AG04450 (cell line): ENCODE data around the gene ECE1. TPM values are rescaled to one million over a fixed set of nuclear protein-coding genes. Genes with fewer than 3 reads are reported as not detected.
"Not testable (repeated sequence)": the region's sequence is repeated elsewhere in the genome, so short reads cannot be mapped to it uniquely, and the experiment has no call there.

Experiments used
- CTCF ChIA-PET: fragments of 300-600, 350-600 bp; formaldehyde crosslinking; extraction: SDS; loops from one replicate; lab custom pipeline; 2022; ENCODE audit warnings: antibody characterized with exemption, inconsistent platforms; lab: Charles Lee
- POLR2A ChIA-PET: fragments of 350-600 bp; formaldehyde crosslinking; extraction: SDS; loops from one replicate; lab custom pipeline; 2021; ENCODE audit warnings: antibody characterized with exemption, inconsistent platforms; lab: Yijun Ruan, JAX
- DNase-seq: peaks from one replicate; pipeline ENCODE4 v3.0.0-alpha.2; 2011; ENCODE audit warnings: low read depth, low spot score
- H3K27ac ChIP-seq: one replicate; pipeline ENCODE4 v1.5.1; 2012; ENCODE audit warnings: low read depth, low read length, control low read depth
- H3K27me3 ChIP-seq: one replicate; pipeline ENCODE4 v1.6.0; 2012; ENCODE audit warnings: low read length; ENCODE audit not compliant: control insufficient read depth, insufficient read depth
- H3K4me3 ChIP-seq: 2 replicates; pipeline ENCODE4 v1.5.1; 2011; ENCODE audit warnings: mild to moderate bottlenecking, low read depth, low read length, control low read depth
- H3K9me3 ChIP-seq: 2 replicates; pipeline ENCODE4 v1.5.1; 2012; ENCODE audit warnings: low read length; ENCODE audit not compliant: control insufficient read depth, insufficient read depth
- CTCF ChIP-seq: IDR thresholded peaks from 2 replicates; pipeline ENCODE4 v1.5.1; 2011; ENCODE audit warnings: low read depth, low read length, control low read depth, inconsistent platforms
- polyA plus RNA-seq: library from polyadenylated mRNA; depleted of rRNA; stranded (reverse); fragments of >200 nt; gene quantifications from 2 replicates; pipeline ENCODE4 v1.2.3, GENCODE V29; 2011

The ECE1 gene
- polyA plus RNA-seq, 1 experiment: 161 TPM

GRCh38 chr1:21192871-21193270 is 97.4 kb downstream of the ECE1 start:
- no peak for TF ChIP-seq CTCF

DNA sequence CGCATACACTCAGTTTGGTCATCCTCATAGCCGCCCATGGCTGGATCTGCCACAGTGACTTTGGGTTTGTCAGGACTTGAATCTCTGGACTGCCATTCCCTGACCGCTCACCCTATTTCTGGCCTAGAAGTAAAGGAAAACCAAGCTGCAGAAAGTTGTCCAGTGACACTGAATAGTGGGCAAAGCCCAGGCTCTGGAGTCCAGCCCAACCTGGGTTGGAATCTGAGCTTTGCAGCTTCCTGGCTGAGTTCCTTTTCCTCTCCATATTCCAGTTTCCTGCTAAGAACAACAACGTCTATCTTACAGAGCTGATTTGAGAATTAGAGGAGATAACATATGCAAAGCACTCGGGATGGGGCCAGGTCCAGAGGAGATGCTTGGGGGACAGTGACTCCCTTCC is 98.0 kb downstream of the ECE1 start:
- no peak for DNase-seq
- Histone ChIP-seq H3K27ac (no peak overlapping the region), H3K4me3 (no peak overlapping the region), H3K9me3 (no peaks in the 10 kb centered on the region), H3K27me3 (no peaks in the 10 kb centered on the region)
- no peak for TF ChIP-seq CTCF
- ChIA-PET POLR2A (no interaction called here), CTCF (interaction anchor here (0.5 to 0.7 kb wide), 2 partner anchors 496 kb away, joined by 3 to 5 read pairs; no protein-coding TSS in a partner anchor)

More at GRCh38 chr1:21192871-21193270, 97.4 kb downstream of the ECE1 start:
- Histone ChIP-seq H3K4me3 (no peak overlapping the region), H3K27ac (no peak overlapping the region), H3K9me3 (no peaks in the 10 kb centered on the region), H3K27me3 (no peaks in the 10 kb centered on the region)
- POLR2A ChIA-PET: no interaction called here
- CTCF ChIA-PET: interaction anchor here (0.7 kb wide), 1 partner anchor 496 kb away, joined by 5 read pairs; no protein-coding TSS in a partner anchor
- DNase-seq: no peak

GRCh38 chr1:21190771-21191170 is 99.5 kb downstream of the ECE1 start:
- CTCF ChIA-PET: interaction anchor here (0.6 to 2.7 kb wide), 2 partner anchors 494 to 522 kb away, joined by 8 to 9 read pairs; no protein-coding TSS in a partner anchor
- not testable (repeated sequence) for H3K27ac ChIP-seq

DNA sequence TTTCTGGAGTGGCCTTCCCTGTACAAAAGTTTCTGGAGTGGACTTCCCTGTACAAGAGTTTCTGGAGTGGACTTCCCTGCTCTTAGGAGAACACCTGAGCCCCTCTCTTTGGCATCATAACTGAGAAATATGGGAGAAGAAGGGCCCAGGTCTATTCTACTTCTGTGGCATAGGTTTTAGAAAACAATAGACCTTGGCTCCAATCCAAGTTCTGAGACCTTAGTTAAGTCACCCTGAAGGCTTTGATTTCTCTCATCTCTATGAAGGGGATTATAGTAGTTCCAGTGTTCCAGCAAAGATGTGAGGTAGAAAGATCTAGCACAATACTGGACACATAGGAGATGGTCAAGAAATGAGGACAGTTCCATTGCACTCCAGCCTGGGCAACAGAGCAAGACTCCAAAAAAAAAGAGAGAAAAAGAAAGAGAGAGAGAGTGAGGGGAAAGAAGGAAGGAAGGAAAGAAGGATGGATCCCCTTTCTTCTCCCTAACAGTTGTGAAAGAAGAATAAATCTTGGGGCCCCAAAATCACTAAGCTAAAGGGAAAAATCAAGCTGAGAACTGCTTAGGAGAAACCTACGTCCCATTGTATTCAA is 100.3 kb downstream of the ECE1 start:
- Histone ChIP-seq H3K27ac (no peak overlapping the region), H3K27me3 (no peaks in the 10 kb centered on the region), H3K4me3 (no peak overlapping the region), H3K9me3 (no peaks in the 10 kb centered on the region)
- CTCF ChIA-PET: interaction anchor here (0.6 to 2.7 kb wide), 2 partner anchors 493 to 521 kb away, joined by 8 to 9 read pairs; no protein-coding TSS in a partner anchor
- no peak for TF ChIP-seq CTCF
- no peak for DNase-seq
- POLR2A ChIA-PET: no interaction called here

More at GRCh38 chr1:21190771-21191170, 99.5 kb downstream of the ECE1 start:
- DNase-seq, H3K9me3 ChIP-seq, H3K4me3 ChIP-seq, H3K27me3 ChIP-seq: not testable (repeated sequence)
- POLR2A ChIA-PET: interaction anchor here (0.6 kb wide), 1 partner anchor 404 kb away, joined by 3 read pairs; no protein-coding TSS in a partner anchor

DNA sequence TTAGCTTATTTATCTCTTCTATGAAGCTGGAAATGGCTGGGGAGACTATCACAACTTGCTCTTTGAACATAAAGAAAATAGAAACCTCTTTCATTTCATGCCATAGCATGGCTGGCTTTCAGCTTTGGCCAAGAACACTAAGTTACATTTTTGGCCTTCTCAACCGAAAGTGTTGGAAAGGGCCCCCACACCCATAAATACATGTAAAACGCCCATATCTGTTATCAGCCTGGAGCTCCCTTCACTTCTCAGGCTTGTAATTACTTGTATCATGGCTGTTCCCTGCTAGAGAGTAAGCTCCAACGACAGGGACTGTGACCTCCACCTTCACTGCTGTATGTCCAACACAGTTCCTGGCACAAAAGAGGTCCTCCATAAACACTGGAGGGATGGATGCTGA is 100.8 kb downstream of the ECE1 start:
- no peaks in the 10 kb centered on the region for H3K27me3 ChIP-seq
- ChIA-PET POLR2A (interaction anchor here (0.6 kb wide), 1 partner anchor 276 kb away, joined by 5 read pairs; no protein-coding TSS in a partner anchor), CTCF (interaction anchor here (2.7 kb wide), 1 partner anchor 493 kb away, joined by 9 read pairs; no protein-coding TSS in a partner anchor)
- H3K4me3 ChIP-seq: no peak overlapping the region
- no peak overlapping the region for H3K27ac ChIP-seq
- no peak for TF ChIP-seq CTCF
- DNase-seq: no peak
- no peaks in the 10 kb centered on the region for H3K9me3 ChIP-seq
